Muscle of back (tissue), 11 donors: Measurements from ENCODE around the gene CACNB2. TPM values are rescaled to one million over a fixed set of nuclear protein-coding genes. Genes with fewer than 3 reads are reported as not detected.
"Not testable (repeated sequence)": the region's sequence is repeated elsewhere in the genome, so short reads cannot be mapped to it uniquely, and the experiment has no call there.

ENCODE experiments used
- DNase-seq, 3 donors: peaks; one replicate each; pipeline versions ENCODE4 v3.0.0 to v3.0.0-alpha.2; 2013
- polyA plus RNA-seq, 10 donors: library from polyadenylated mRNA; unstranded; fragments of 120-200 nt; gene quantifications; one replicate each; pipeline ENCODE4 v1.2.1, GENCODE V29; 2013; ENCODE audit not compliant: insufficient read length in 10 of 10

The CACNB2 gene
- polyA plus RNA-seq, 10 donors, result 1.0 to 2.2 (median 1.4) TPM

- no peak for DNase-seq
Measured at GRCh38 chr10:18565006-18565405, 424.8 kb downstream of the CACNB2 start.

GRCh38 chr10:18566177-18566576 lies 426.0 kb downstream of the CACNB2 start:
- DNase-seq, result no peak

GRCh38 chr10:18567343-18567856 lies 427.2 kb downstream of the CACNB2 start:
- no peak for DNase-seq

- not testable (repeated sequence) for DNase-seq
Measured at GRCh38 chr10:18570386-18570785, 430.2 kb downstream of the CACNB2 start.

- DNase-seq, result no peak
Measured at GRCh38 chr10:18571076-18571475, 430.9 kb downstream of the CACNB2 start.

GRCh38 chr10:18571780-18572179 lies 431.6 kb downstream of the CACNB2 start:
- DNase-seq, result no peak

- DNase-seq, result no peak
Measured at GRCh38 chr10:18572959-18573561, 432.8 kb downstream of the CACNB2 start.

- DNase-seq, result no peak
Measured at GRCh38 chr10:18576586-18576985, 436.4 kb downstream of the CACNB2 start.

- DNase-seq, result no peak
Measured at GRCh38 chr10:18577823-18578685, 437.8 kb downstream of the CACNB2 start.

- no peak for DNase-seq
Measured at GRCh38 chr10:18582803-18583202, 442.6 kb downstream of the CACNB2 start.

GRCh38 chr10:18583575-18584270 lies 443.5 kb downstream of the CACNB2 start:
- DNase-seq, result no peak

GRCh38 chr10:18586637-18587036 lies 446.4 kb downstream of the CACNB2 start:
- not testable (repeated sequence) for DNase-seq

- not testable (repeated sequence) for DNase-seq
Measured at GRCh38 chr10:18591141-18591540, 450.9 kb downstream of the CACNB2 start.

Other genes starting within 250 kb of the CACNB2 start
- gene SLC39A12, start 188.5 kb upstream of the CACNB2 start, polyA plus RNA-seq, result not detected